HG03108 (cell line): ENCODE data around the gene ABTB2.
A peak's percentile ranks its signal among the peaks of the same experiment; 100 is the strongest.

Source experiments
- ATAC-seq: cut with Tn5 transposase; IDR thresholded peaks from one replicate; pipeline ENCODE4 v1.9.1; 2021; ENCODE audit warnings: moderate library complexity; ENCODE audit not compliant: unreplicated experiment

Gene ABTB2

DNA sequence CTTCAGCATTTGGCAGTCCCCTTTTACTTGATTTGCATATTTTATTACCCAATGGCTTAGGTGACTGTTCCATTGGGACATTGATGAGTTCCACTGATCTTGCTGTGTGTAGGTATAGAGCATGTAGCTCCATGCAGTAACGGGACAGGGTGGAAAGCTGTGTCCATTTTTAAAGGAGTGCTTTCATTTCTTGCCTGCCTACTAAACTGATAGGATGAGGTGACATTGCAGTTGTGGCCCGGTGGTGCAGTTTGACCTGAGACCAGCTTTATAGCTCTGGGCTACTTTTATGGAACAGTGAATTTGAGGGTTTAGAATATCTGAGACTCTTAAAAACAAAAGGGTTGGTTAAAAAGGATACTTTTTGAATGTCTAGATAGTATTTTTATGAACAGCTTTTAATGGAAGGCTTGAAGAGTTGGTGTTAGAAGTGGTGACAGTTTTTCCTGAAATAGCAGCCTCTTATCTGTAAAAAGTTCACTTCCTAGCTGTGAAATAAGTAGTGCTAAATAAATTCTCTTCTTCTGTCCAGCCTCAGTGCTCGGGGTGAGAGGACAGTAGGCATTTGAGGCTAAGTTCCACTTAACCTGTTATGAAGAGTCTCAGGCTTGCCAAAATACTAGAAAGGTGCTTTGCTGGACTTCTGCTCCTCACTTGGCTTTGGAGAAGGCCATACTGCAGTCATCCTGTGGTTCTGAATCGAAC is 225.4 kb downstream of the ABTB2 start:
- ATAC-seq: no peak

DNA sequence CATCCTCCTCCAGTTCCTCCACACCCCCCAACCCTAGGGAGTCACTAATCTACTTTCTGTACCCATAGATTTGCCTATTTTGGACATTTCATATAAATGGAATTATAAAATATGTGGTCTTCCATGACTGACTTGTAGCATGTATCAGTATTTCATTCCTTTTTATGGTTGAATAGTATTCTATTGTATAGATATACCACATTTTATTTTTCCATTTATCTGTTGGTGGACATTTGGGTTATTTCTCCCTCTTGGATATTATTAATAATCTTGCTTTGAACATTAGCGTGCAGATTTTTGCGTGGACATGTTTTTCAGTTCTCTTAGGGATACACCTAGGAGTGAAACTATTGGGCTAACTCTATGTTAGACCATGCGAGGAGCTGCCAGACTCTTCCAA is 229.0 kb downstream of the ABTB2 start:
- no peak for ATAC-seq

DNA sequence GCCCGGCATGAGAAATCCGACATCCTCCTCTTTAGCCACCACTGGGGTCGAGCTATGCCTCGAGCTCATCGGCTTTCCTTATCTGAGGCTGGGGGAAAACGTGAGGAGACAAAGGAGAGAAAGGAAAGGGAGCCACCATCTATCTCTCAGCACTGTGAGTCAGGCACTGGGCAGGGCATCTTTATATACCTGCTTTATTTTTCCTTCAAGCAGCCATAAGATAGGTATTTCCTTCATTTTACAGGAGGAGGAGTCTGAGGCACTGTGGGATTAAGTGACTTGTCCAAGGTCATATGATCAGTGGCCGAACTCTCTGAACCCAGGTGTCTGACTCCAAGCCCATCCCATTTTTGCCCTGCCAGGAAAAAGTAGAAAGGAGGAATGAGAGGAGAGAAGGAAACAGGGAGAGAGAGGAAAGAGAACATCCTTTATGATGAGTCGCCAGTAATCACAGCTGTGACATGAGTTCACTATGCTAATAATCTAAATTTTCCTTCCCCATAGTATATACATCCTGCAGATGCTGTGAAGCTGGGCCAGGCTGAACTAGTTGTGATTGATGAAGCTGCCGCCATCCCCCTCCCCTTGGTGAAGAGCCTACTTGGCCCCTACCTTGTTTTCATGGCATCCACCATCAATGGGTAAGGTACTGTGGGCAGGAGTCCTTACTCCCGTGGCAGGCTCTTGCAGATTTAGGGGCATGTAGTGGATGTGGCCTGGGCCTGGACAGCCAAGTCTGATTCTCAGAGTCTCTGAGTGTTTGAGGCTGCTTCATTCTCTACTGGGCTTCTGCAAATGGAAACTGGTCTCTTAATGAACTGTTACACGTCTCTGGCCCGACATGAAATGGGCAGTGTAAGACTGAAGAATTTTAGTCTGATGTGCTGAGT is 230.6 kb downstream of the ABTB2 start:
- ATAC-seq: no peak

DNA sequence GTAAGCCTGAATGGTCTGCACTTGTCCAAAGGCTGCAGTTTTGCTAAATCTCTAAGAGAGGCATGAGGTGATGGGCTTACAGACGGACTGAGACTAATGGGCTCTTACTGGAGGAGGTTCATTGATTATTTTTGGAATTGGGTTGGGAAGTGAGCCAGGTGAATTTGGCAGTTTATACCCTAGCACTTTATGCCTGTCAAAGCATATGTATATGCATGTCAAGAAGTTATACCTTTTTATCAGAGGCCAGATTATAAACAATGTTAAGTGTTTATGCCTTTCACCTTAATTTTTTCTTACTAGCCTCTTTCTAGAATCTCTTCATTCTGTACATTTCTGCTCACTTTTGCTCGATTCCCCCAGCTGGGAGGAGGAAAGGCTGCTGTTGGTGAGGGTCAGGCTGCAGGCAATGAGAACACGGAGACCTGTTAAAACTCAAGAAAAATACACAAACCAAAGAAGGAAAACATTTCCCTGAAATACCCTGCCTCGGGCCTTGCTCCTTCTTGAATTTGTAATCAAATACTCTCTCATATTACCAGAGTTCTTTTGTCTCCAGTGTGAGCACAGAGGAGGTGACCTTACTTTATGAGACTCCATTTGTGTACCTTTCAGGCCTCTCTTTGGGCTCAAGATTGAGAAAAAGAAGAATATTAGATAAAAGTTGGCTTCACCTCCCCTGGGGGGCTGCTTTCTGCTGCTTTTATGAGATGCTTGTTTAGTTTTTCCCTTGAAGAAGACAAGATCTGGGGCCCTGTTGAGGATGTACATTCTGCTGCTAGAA is 232.7 kb downstream of the ABTB2 start:
- no peak for ATAC-seq

DNA sequence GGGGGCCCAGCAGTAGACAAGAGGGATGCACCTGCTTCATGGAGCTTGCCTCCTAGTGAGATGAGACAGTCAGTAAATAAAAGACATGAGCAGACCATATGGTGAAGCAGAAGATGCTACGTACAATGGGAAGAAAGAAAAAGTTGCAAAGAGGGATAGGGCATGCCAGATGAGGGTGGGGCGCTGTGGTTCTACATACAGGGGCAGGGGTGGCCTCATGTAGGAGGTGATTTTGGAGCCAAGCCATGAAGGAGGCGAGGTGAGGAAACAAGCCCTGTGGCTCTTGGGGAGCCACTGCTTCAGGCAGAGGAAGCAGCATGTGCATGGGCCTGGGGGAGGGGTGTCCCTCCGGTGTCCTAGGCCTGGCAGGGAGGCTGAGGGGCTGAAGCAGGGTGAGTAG is 237.2 kb downstream of the ABTB2 start:
- ATAC-seq: no peak

DNA sequence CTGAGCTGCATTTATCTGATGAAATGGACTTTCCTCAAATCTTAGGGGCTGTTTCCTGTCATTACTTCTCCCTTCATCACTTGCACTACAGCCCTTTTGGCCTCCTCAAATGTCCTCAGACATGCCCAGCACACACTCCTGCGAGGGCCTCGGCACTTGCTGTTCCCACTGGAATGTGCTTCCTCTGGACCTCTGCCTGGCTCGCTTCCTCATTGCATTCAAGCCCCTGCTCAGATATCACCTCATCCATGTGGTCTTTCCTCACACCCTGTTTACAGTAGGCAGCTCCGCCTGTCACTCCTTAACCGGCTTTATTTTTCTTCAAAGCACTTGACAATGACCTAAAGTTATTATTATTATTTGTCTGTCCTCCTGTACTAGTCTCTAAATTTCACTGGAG is 243.3 kb downstream of the ABTB2 start:
- ATAC-seq: no peak

DNA sequence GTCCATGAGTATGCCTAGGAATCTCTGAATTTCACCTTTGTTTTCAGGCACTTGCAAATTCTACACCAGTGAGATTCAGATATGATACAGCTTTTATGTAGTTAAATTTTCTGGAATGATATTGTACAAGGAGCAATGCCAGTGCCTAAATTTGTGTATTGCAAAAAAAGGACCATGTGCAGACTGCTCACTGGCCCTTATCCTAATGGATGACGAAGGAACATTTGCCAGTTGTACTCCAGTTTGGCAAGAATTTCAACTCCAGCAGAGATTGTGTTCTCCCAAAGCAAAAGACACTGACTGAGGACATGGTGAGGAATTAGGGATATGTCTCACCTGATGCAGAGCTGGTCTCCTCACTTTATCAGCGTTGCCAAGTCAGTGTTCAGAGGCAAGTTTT is 243.8 kb downstream of the ABTB2 start:
- no peak for ATAC-seq

DNA sequence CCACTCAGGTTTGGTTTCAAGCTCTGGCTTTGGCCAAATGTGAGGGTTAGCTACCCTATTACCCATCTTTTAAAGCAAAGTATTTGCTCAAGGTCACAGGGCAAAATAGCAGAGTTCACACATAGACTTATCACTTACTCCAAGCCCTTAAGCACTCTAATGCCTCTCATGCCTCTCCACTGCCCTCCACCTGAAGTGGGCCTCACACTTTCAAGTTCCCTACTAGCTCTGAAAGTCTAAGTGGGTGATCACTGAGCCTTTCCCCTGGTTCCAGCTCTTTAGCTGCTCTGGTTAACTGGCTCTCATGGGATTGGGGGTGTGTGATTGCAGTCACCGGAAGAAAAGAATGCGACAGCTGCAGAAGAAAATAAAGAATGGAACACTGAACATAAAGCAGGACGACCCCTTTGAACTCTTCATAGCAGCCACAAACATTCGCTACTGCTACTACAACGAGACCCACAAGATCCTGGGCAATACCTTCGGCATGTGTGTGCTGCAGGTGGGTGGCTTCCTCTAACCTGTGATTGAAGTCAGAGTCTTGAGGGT is 246.0 kb downstream of the ABTB2 start:
- no peak for ATAC-seq

DNA sequence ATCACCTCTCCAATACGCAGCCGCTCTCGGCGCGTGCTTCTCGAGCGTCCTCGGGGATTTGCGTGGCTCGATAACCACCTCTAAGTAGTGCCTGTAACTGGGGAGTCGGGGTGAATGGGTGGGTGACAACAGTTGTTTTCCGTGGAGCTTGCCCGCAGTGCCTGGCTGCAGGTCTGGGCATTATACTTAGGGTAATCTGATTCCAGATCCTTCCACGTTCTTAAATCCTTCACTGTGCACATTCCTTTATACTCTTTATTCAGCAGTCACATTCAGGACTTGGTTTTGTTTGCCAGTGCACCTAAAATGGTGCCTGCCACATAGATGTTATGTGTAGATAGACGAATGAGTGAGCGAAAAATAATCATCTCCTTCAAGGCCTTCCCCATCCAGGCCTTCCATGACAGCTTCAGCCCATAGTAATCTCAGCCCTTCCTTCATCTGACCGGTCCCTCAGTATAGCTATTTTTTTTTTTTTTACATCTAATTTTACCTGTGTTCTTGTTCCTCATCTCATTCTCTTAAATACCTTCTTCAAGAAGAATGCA is 251.8 kb downstream of the ABTB2 start:
- ATAC-seq: no peak

DNA sequence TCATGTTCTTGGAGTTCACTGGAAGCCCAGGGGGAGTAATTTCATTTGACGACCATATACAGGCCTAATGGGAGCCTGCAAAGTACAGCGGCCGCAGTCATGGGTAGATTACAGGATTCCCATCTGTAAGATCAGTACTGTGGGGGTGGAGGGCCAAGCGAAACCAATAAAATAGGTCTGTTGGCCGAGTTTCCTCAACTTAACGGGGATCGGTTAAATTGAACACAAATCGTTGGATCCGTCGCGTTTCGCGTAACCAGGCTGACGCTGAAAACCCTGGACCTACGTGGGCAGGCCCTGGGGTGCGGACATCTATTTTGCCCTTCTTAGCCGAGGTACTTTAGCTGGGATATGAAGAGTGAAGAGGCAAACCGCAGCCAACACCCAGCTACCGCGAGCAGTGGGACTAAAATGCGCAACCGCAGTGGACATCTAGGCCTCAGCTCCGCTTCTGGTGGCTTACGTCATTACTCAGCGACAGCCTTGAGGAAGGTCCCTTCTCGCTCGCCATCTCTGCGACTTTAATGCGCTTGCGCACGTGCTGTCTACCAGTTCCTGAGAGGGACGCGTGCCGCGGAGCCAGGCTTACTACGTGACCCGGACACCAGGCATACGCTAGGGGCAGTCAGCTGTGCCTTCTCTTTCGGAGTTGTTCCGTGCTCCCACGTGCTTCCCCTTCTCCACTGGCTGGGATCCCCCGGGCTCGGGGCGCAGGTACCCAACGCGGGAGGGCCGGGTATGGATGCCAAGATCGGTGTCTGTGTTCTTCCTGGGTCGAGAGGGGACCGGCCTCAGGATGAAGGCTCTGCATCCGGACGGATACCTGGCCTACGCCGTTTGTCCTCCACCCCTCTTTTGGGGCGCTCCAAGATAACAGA is 252.5 kb downstream of the ABTB2 start, which contains the start of gene NAT10:
Gene NAT10 (plus strand): TSS at position 551 of the 878 bp plus-strand sequence. CDS start 2,597 bp downstream, outside the sequence.
- peak; percentile 86 for ATAC-seq

DNA sequence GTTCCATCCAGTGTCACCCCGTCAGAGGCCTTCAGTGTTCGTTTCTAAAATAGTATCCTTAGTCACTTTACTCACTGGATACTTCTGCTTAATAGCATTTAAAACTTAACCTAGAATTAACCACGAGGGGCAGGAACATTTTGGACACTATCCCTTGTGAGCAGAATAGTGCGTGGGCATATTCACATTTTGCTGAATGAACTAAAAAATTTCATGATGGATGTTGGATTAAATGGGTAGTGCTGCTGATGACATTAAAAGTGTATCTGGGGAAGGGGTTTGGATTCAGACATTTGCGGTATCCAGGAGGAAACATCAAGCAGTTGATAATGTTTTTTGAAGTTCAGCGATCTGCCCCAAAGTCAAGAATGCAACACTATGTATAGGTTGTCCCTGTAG is 253.1 kb downstream of the ABTB2 start:
- ATAC-seq: no peak
